Motor neuron (in vitro differentiated cells): ENCODE results near the gene SELENOO. TPM values are rescaled to one million over a fixed set of nuclear protein-coding genes. Genes with fewer than 3 reads are reported as not detected.

Experiments used
- ATAC-seq, 8 experiments: fragments of 200-7000 bp; cut with Tn5 transposase; replicated peaks in 6 of 8; 2 replicates each; pipeline ENCODE4 v1.8.0; 2021; ENCODE audit warnings: mild to moderate bottlenecking in 8 of 8, moderate library complexity in 8 of 8
- H3K27ac ChIP-seq, 2 donors: fragments of 250-450 bp; sonication (Bioruptor Pico); 2 replicates each; pipeline ENCODE4 v1.9.0; 2021; ENCODE audit warnings: antibody characterized with exemption in 2 of 2, mild to moderate bottlenecking in 2 of 2, moderate library complexity in 1 of 2
- H3K4me1 ChIP-seq, 2 donors: fragments of 250-450 bp; sonication (Bioruptor Pico); replicated peaks in 1 of 2; 2 replicates each; pipeline ENCODE4 v1.6.1; 2021; ENCODE audit warnings: antibody characterized with exemption in 2 of 2, mild to moderate bottlenecking in 2 of 2, moderate library complexity in 1 of 2
- H3K4me3 ChIP-seq, 5 donors: fragments of 250-450 bp; sonication (Bioruptor Pico); 2 replicates each; pipeline ENCODE4 v1.9.0; 2021; ENCODE audit warnings: antibody characterized with exemption in 5 of 5, mild to moderate bottlenecking in 5 of 5, moderate library complexity in 4 of 5
- WGBS, 10 experiments: fragments of 450-650 bp; shearing (Covaris generic); methylation state at CpG; one replicate each; pipeline ENCODE4 v1.0.0; 2022; 5-methylcytosine and 5-hydroxymethylcytosine counted together
- in situ Hi-C, 9 experiments: fragments of 400-800 bp; cut with MboI; loops; one replicate each; pipeline ENCODE4 v1.15.0; 2021; ENCODE audit warnings: low sequenced_read_pairs in 9 of 9, low pct_unique_long_range_greater_than_20kb in 2 of 9; ENCODE audit not compliant: unreplicated experiment in 9 of 9
- total RNA-seq, 8 experiments: library from RNA; unstranded; fragments of 300-600 nt; gene quantifications; 2 replicates each; pipeline versions ENCODE4 v1.2.3 to v1.2.4, GENCODE V29; 2022

Gene SELENOO
- total RNA-seq, 8 experiments from 2014 or later, result 7.5 to 32.8 (median 11.2) TPM

- in situ Hi-C loops, result no loop called here
Observed at GRCh38 chr22:50232481-50233151, 31.8 kb downstream of the SELENOO start.

GRCh38 chr22:50233223-50233622 lies 32.4 kb downstream of the SELENOO start:
- WGBS, 10 experiments, result 88 to 100% (median 94%) methylated on average over 1 to 13 of the region's 18 CpGs; no CpG with 5 or more reads in 5 of the 10 experiments
- ATAC-seq, result no peak
- H3K27ac ChIP-seq, result no peak overlapping the region
- H3K4me1 ChIP-seq, result no peaks in the 10 kb centered on the region
- H3K4me3 ChIP-seq, result no peak overlapping the region
- in situ Hi-C loops, result no loop called here

More at GRCh38 chr22:50232481-50233151, 31.8 kb downstream of the SELENOO start:
- no peak for ATAC-seq
- WGBS, 10 experiments, result 84 to 100% (median 93%) methylated on average over 1 to 14 of the region's 20 CpGs; no CpG with 5 or more reads in 3 of the 10 experiments
- no peak overlapping the region for H3K4me3 ChIP-seq
- H3K4me1 ChIP-seq, result no peaks in the 10 kb centered on the region
- H3K27ac ChIP-seq, result no peak overlapping the region

GRCh38 chr22:50236731-50237409 lies 36.1 kb downstream of the SELENOO start:
- WGBS, 10 experiments, result 0 to 73% (median 40%) methylated on average over 1 to 3 of the region's 11 CpGs; no CpG with 5 or more reads in 5 of the 10 experiments
- peaks cover under 1 to 13% of the 10 kb centered on the region in 2 donors for H3K4me1 ChIP-seq
- ATAC-seq, result peak in 2 of 8 experiments; percentile 18 to 53
- in situ Hi-C loops, result no loop called here
- no peak overlapping the region for H3K27ac ChIP-seq
- H3K4me3 ChIP-seq, result no peak overlapping the region

- 83 to 100% (median 91%) methylated on average over 2 to 6 of the region's 9 CpGs; no CpG with 5 or more reads in 4 of the 10 experiments for WGBS, 10 experiments
- H3K4me3 ChIP-seq, result no peak overlapping the region
- H3K27ac ChIP-seq, result no peak overlapping the region
- no peak for ATAC-seq
- in situ Hi-C loops, result no loop called here
- H3K4me1 ChIP-seq, result peaks cover 13 to 24% of the 10 kb centered on the region in 2 donors
Observed at GRCh38 chr22:50238755-50239154, 37.9 kb downstream of the SELENOO start.

GRCh38 chr22:50242406-50242949 lies 41.7 kb downstream of the SELENOO start:
- Histone ChIP-seq H3K4me1 (peaks cover 19 to 31% of the 10 kb centered on the region in 2 donors), H3K4me3 (peak overlapping the region; percentile 77 to 94 (median 81)), H3K27ac (no peak overlapping the region)
- in situ Hi-C loops, result no loop called here
- ATAC-seq, result no peak
- whole genome bisulfite sequencing, 10 experiments, result 31 to 100% (median 59%) methylated on average over 1 to 12 of the region's 14 CpGs

GRCh38 chr22:50243685-50244419 lies 43.0 kb downstream of the SELENOO start:
- in situ Hi-C loops, result no loop called here

GRCh38 chr22:50244420-50245213 lies 43.8 kb downstream of the SELENOO start, which contains the start of gene TUBGCP6:
TUBGCP6 (minus strand) TSS chr22:50245023; CDS start chr22:50244459, 564 bp downstream.
- peaks cover 28 to 42% of the 10 kb centered on the region in 2 donors for H3K4me1 ChIP-seq
- ATAC-seq, result peak; percentile 75 to 92 (median 82)
- peak within 1 kb of the TSS; percentile 77 to 94 (median 81) for H3K4me3 ChIP-seq
- WGBS, 10 experiments, result 0 to 2% (median 0%) methylated on average over 1 to 24 of the region's 76 CpGs; no CpG with 5 or more reads in 2 of the 10 experiments
- in situ Hi-C loops, result no loop called here
- peak within 1 kb of the TSS; percentile 81 to 96 for H3K27ac ChIP-seq

More at GRCh38 chr22:50243685-50244419, 43.0 kb downstream of the SELENOO start:
- 0 to 73% (median 41%) methylated on average over 2 to 16 of the region's 27 CpGs for WGBS, 10 experiments
- peak overlapping the region; percentile 81 to 96 for H3K27ac ChIP-seq
- peak overlapping the region; percentile 77 to 94 (median 81) for H3K4me3 ChIP-seq
- ATAC-seq, result no peak
- peaks cover 28 to 42% of the 10 kb centered on the region in 2 donors for H3K4me1 ChIP-seq

- peak overlapping the region; percentile 77 to 94 (median 81) for H3K4me3 ChIP-seq
- WGBS, 10 experiments, result 0 to 40% (median 0%) methylated on average over 1 to 4 of the region's 53 CpGs; no CpG with 5 or more reads in 7 of the 10 experiments
- peaks cover 36 to 49% of the 10 kb centered on the region in 2 donors for H3K4me1 ChIP-seq
- peak overlapping the region; percentile 81 to 96 for H3K27ac ChIP-seq
- in situ Hi-C loops, result no loop called here
- peak in 7 of 8 experiments; percentile 0 to 5 (median 3) for ATAC-seq
Observed at GRCh38 chr22:50245214-50246072, 44.6 kb downstream of the SELENOO start.

- H3K27ac ChIP-seq, result no peak overlapping the region
- ATAC-seq, result no peak
- peak overlapping the region in 1 of 5 donors; percentile 94 for H3K4me3 ChIP-seq
- peaks cover 39 to 45% of the 10 kb centered on the region in 2 donors for H3K4me1 ChIP-seq
- in situ Hi-C loops, result no loop called here
- 60 to 100% (median 78%) methylated on average over 1 to 6 of the region's 20 CpGs; no CpG with 5 or more reads in 4 of the 10 experiments for WGBS, 10 experiments
Observed at GRCh38 chr22:50246242-50247175, 45.7 kb downstream of the SELENOO start.

GRCh38 chr22:50247748-50248147 lies 46.9 kb downstream of the SELENOO start:
- Histone ChIP-seq H3K4me1 (peaks cover 41 to 44% of the 10 kb centered on the region in 2 donors), H3K4me3 (peak overlapping the region in 1 of 5 donors; percentile 12), H3K27ac (peak overlapping the region; percentile 69 to 72)
- in situ Hi-C loops, result no loop called here
- ATAC-seq, result peak in 6 of 8 experiments; percentile 0 to 62 (median 50)
- 20 to 40% (median 28%) methylated on average over 2 to 7 of the region's 16 CpGs; no CpG with 5 or more reads in 7 of the 10 experiments for WGBS, 10 experiments
